TTC549 (cell line): ENCODE measurements around the gene TMC3.

Experiments used
- FAIRE-seq: peaks from 2 replicates; lab custom pipeline; 2012; peaks lifted over from hg19 to GRCh38; lab: Jason Lieb, UNC

TMC3 gene

DNA sequence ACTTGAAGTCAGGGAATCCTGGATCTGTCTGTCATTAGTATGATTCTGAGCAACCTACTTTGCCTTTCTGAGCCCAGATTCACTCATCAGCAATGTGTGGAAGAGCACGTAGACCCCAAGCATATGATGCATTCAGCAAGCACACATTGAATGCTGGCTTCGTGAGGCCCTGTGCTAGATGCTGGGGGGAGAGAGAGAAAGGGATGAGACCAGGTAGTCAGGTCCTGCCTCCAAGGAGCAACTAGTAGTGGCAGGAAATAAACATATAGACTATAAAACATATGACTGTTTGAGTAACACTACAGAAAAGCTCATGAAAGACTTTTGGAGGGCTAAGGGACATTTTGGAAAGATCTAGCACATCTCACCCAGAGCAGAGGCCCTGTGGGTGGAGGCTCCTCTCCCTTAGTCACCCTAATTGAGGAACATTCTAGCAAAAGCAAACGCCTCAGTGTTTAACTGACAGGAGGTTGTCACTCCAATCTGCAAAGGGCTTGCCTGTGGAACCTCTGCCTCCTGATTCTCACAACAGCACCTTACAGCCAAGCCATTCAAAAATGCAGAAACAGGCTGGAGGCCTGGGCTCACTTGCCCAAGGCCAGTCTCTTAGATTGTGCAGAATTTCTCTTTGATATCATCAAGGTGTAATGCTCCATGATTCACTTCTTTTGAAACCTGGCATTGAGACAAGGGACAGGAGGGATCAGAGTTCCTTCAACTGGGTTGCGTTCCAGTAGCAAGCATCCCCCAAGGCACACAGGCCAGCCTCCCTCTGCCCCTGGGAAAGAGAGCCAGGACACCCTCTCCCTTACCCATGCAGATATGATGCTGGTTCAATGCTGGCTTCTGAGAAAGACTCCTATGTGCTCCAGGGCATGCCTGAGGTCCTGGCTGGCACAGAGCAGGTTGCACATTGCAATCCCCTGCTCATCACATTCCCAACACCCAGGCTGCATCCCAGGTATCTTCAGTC, 76.1 kb downstream of the TMC3 start:
- FAIRE-seq = no peak

- no peak for FAIRE-seq
Measured at GRCh38 chr15:81297147-81297572, 76.9 kb downstream of the TMC3 start.

DNA sequence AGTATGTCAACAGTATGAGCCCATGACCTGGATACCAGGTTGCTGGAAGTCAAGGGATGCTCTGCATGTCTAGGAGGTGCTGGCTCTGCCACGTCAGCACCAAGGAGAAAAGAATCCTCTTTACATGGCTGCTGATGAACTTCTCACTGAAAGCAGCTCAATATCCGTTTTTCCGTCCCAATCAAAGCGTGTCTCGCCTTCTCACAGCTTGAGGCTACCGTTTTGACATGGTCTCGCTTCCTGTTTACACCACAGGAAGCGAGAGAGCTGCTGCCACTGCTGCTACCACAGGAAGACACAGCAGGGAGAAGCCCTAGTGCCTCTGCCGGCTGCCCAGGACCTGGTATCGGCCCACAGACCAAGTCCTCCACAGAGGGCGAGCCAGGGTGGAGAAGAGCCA, 77.3 kb downstream of the TMC3 start:
- no peak for FAIRE-seq

GRCh38 chr15:81296186-81296585, 77.8 kb downstream of the TMC3 start:
- no peak for FAIRE-seq

GRCh38 chr15:81295486-81296121, 78.4 kb downstream of the TMC3 start:
- no peak for FAIRE-seq

DNA sequence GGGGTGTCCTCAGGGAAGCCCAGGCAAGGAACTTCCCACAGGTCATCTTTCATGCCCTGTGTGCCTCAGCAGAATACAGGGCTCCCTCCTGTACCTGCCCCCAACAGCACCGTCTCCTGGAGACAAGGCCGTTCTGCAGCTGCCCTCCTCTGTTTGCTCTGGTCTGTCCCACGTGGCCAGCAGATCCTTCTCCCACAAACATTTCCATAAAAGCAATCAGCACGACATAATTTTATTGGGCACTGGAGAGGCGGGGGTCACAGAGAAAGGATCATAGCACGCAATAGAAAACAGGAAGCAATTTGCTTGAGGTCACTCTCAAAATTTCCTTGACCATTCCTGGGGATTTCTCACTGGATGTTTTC, 79.5 kb downstream of the TMC3 start:
- no peak for FAIRE-seq

- no peak for FAIRE-seq
Measured at GRCh38 chr15:81293728-81294515, 80.1 kb downstream of the TMC3 start.

- no peak for FAIRE-seq
Measured at GRCh38 chr15:81292523-81293001, 81.5 kb downstream of the TMC3 start.

DNA sequence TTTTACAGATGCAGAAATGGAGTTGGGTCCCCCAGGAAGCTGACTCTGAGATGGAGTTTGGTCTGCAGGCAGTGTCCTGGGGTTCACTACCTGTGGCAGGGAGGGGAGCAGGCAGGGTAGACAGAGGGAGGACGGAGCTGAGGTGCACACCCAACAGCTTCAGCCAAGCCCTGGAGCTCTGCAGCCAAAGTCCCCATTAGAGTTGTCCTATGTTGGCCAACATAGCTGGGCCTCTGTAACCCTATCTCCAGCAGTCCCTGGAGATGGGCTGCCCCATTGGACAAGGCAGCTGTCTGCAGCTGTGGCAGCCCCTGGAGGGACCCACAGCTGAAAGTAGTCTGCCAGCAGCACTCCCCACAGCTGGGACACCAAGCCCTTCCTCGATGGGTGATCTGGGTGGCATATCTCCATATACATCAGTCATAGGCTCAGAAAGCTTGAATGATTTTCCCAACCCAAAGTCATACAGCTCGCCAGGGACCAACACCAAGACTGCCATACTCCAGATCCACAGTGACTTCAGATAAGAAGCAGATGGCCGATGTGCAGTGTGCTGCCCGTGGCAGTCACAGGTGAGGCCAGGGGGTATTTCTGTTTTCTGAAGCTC, 82.0 kb downstream of the TMC3 start:
- FAIRE-seq = no peak

GRCh38 chr15:81289910-81290309, 84.1 kb downstream of the TMC3 start:
- no peak for FAIRE-seq

GRCh38 chr15:81288616-81289015, 85.4 kb downstream of the TMC3 start:
- FAIRE-seq = no peak

GRCh38 chr15:81288040-81288439, 86.0 kb downstream of the TMC3 start:
- no peak for FAIRE-seq

GRCh38 chr15:81286621-81287121, 87.3 kb downstream of the TMC3 start:
- FAIRE-seq = no peak

- no peak for FAIRE-seq
Measured at GRCh38 chr15:81285461-81285860, 88.6 kb downstream of the TMC3 start.

DNA sequence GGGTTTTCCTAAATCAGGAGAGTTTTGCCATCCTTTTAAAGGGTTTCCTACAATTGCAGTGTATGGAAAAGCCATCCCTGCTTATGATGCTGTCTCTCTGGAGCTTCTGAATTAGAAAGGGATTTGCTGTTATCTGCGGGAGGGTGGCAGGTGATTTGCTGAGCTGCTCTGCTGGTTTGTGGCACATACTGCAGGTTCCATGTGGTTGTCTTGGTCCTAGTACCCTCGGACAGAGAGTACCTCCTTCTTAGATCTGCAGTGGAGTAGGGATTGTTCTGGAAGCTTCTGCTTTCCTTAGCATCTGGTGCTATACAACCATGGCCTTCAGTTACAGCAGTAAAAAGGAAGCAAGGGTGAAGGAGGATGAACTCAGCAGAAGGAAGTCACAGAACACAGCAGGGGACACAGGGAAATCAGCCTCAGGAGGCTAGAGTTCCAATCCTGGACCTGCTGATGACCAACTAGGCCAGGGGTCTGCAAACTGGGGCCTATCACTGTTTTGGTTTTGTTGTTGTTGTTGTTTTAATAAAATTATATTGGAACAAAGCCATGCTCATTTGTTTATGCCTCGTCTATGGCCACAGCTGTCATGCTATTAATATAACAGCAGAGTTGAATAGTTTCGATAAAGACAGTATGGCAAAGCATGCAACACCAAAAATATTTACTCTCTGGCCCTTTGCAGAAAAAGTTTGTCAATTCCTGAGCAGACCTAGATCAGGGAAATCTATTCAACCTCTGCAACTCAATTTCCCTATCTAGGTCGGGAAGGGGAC, 89.6 kb downstream of the TMC3 start:
- no peak for FAIRE-seq

DNA sequence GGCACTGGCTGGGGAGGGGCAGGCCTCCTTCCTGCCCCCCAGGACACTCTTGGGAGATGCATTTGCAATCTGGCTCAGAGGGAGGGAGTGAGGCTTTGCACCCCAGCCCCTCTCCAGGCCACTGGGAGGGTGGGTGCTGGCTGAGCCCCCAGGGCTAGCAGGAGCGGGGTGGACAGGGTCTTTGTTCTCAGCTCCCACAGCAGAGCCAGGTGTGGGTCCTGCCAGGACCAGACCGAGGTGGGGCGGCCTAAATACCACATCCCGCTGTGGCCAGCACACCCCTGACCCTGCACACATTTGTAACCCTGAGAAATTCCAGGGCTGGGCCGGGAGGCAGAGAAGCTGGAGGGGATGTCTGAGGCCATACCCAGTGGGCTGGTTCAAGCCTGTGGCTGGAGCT, 91.1 kb downstream of the TMC3 start:
- no peak for FAIRE-seq

- FAIRE-seq = no peak
Measured at GRCh38 chr15:81282606-81282895, 91.5 kb downstream of the TMC3 start.

DNA sequence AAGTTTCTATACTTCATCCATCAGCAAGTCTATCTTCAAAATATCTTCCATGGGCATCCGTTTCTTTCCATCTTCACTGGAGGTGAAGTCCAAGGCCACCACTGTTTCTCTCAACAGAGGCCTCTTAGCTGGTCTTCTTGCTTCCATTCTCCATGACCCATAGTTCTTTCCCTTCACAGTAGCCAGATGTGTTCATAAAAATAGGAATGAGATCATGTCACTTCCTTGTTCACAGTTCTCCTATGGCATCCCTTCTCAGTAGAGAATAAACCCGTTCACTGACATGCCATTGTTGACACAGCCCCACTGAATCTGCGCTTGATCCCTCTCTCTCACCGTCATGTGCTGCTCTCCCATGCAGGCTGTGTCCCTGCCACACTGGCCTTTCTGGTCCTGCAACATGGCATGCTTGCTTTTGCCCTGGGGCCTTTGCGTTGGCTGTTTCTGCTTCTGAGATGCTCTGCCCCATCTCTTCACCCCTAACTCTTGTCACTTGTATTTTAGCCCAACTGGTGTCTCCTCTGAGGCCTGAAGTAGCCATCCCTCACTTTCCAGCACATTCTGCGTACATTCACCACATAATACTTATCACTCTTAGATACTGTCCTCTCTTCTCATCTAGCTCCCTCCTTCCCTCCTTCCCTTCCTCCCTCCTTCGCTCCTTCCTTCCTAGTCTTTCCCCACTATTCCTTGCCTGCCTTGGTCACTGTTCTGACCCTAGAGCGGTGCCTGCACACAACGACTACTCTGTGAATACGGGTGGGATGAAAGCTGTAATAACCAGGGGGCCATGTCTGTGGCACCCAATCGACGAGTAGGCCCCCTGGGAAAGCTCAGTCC, 92.0 kb downstream of the TMC3 start:
- no peak for FAIRE-seq

- no peak for FAIRE-seq
Measured at GRCh38 chr15:81281456-81281735, 92.6 kb downstream of the TMC3 start.
